ENCODE results near the gene VPS13A. TPM values are rescaled to one million over a fixed set of nuclear protein-coding genes. Genes with fewer than 3 reads are reported as not detected.

VPS13A gene
- total RNA-seq, 4 donors from 2014 or later, result 30.1 to 125 (median 46.2) TPM

DNA sequence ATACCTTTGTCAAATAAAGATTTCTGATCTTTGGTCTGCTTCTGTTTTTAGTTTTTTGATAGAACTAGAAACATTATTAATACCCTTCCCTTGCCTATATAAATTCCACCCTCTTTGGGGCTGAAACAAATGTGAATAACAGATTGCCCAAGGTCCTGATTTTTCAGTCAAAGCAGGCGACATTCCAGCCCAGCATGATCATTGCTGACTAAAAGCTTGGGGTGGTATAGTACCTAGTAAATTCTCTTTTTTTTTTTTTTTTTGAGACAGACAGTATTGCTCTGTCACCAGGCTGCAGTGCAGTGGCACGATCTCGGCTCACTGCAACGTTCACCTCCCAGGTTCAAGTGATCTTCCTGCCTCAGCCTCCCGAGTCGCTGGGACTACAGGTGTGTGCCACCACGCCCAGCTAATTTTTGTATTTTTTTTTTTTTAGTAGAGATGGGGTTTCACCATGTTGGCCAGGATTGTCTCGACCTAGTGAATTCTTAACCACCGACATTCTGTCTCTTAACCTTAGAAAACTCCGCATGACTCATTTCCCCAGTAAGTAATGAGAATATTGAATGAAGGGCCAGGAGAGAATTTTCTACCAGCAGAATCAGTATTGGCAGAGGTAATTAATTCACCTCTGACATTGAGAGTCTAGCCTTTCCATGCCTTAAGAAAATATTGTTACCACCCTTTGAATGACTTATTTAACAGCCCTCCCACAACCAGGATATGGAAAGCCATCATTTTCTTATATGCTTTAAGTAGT, 244.4 kb downstream of the VPS13A start:
- TF ChIP-seq EP300 (IDR thresholded peaks at IDR 0.05), result no peak
- TF ChIP-seq POLR2A (IDR thresholded peaks at IDR 0.05), result no peak
- TF ChIP-seq, protein P1, sequence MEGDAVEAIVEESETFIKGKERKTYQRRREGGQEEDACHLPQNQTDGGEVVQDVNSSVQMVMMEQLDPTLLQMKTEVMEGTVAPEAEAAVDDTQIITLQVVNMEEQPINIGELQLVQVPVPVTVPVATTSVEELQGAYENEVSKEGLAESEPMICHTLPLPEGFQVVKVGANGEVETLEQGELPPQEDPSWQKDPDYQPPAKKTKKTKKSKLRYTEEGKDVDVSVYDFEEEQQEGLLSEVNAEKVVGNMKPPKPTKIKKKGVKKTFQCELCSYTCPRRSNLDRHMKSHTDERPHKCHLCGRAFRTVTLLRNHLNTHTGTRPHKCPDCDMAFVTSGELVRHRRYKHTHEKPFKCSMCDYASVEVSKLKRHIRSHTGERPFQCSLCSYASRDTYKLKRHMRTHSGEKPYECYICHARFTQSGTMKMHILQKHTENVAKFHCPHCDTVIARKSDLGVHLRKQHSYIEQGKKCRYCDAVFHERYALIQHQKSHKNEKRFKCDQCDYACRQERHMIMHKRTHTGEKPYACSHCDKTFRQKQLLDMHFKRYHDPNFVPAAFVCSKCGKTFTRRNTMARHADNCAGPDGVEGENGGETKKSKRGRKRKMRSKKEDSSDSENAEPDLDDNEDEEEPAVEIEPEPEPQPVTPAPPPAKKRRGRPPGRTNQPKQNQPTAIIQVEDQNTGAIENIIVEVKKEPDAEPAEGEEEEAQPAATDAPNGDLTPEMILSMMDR (IDR thresholded peaks at IDR 0.05), result no peak
- no peak for TF ChIP-seq POLR2AphosphoS5 (IDR thresholded peaks at IDR 0.05)
- 93% methylated on average over 10 of the region's 10 CpGs for WGBS
- no peak overlapping the region for H3K27ac ChIP-seq
- no peaks in the 10 kb centered on the region for H3K36me3 ChIP-seq
- H3K4me3 ChIP-seq, result no peak overlapping the region
- DNase-seq (ENCODE audit: low spot score in 2 of 2), result no peak
- no peaks in the 10 kb centered on the region for H3K9me3 ChIP-seq
- H3K27me3 ChIP-seq, result no peaks in the 10 kb centered on the region
- H3K4me1 ChIP-seq, result no peaks in the 10 kb centered on the region

DNA sequence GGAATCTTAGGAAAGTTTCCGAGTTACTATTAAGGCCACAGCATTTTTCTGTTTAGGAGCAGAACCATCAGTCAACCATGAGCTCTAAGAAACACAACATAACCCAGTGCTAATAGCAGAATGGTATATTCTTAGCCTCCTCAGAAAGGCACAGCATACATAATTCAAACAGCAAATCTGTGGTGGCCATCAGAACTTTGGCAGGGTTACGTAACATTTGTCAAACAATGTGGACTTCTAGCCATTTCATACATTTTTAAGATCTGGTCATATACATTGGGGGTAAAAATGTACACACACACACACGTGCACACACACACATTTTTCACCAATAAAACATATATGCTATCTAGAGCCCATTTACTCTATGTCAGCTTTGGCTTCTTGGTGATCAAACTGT, 245.6 kb downstream of the VPS13A start:
- no peaks in the 10 kb centered on the region for H3K9me3 ChIP-seq
- H3K27ac ChIP-seq, result no peak overlapping the region
- H3K27me3 ChIP-seq, result no peaks in the 10 kb centered on the region
- no peaks in the 10 kb centered on the region for H3K36me3 ChIP-seq
- H3K4me3 ChIP-seq, result no peak overlapping the region
- WGBS, result 95% methylated on average over 3 of the region's 3 CpGs
- H3K4me1 ChIP-seq, result no peaks in the 10 kb centered on the region
- DNase-seq (ENCODE audit: low spot score in 2 of 2), result no peak
- no peak for TF ChIP-seq POLR2AphosphoS5 (IDR thresholded peaks at IDR 0.05)
- TF ChIP-seq, protein P1 (IDR thresholded peaks at IDR 0.05), result no peak
- no peak for TF ChIP-seq EP300 (IDR thresholded peaks at IDR 0.05)
- no peak for TF ChIP-seq POLR2A (IDR thresholded peaks at IDR 0.05)

DNA sequence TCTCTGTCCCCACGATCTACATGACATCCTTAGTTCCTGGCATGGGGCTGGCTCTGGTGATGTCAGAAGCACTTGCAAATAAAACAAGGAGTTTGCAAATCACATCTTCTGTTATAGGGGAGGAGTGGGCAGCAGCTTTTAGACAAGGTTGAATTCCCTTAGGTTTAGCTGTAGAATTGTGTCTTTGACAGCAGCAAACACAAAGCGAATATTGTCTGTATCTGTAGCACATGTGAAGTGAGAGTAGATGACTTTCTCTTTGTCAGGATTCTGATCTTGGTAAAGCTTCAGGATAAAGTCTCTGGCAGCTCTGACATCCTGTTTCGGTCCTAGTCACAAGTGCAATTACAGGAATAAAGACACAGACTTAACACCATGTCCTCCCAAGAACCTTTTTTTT, 246.5 kb downstream of the VPS13A start:
- no peak for DNase-seq (ENCODE audit: low spot score in 2 of 2)
- H3K27me3 ChIP-seq, result no peaks in the 10 kb centered on the region
- 83% methylated on average over 3 of the region's 3 CpGs for whole genome bisulfite sequencing
- no peak overlapping the region for H3K27ac ChIP-seq
- H3K36me3 ChIP-seq, result no peaks in the 10 kb centered on the region
- H3K4me1 ChIP-seq, result no peaks in the 10 kb centered on the region
- H3K4me3 ChIP-seq, result no peak overlapping the region
- TF ChIP-seq, protein P1 (IDR thresholded peaks at IDR 0.05), result no peak
- TF ChIP-seq POLR2AphosphoS5 (IDR thresholded peaks at IDR 0.05) (no peak), EP300 (IDR thresholded peaks at IDR 0.05) (no peak), POLR2A (IDR thresholded peaks at IDR 0.05) (no peak)
- H3K9me3 ChIP-seq, result no peaks in the 10 kb centered on the region

DNA sequence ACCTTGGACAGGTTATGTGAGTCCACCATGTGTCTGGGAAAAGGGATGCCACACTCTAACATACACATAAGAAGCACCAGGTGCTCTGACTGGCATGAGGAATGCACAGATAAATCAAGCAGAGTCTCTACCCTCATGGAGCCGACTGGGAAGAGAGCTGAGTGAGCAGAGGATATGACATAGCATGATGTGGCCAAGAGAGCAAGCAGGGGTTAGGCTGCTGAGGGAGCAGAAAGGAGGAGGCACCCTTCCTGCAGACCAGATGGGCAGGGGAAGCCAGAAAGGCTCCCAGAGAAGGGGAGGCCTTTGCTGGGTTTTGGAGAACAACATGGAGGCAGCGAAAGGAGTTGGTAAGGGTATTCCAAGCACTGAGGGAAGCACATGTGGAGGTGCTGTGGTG, 247.7 kb downstream of the VPS13A start:
- Histone ChIP-seq H3K4me1 (no peaks in the 10 kb centered on the region), H3K36me3 (no peaks in the 10 kb centered on the region), H3K9me3 (no peaks in the 10 kb centered on the region), H3K27ac (no peak overlapping the region), H3K27me3 (no peaks in the 10 kb centered on the region), H3K4me3 (no peak overlapping the region)
- 78% methylated on average over 2 of the region's 2 CpGs for WGBS
- TF ChIP-seq, protein P1 (IDR thresholded peaks at IDR 0.05), result no peak
- TF ChIP-seq EP300 (IDR thresholded peaks at IDR 0.05), result no peak
- no peak for TF ChIP-seq POLR2AphosphoS5 (IDR thresholded peaks at IDR 0.05)
- no peak for TF ChIP-seq POLR2A (IDR thresholded peaks at IDR 0.05)
- no peak for DNase-seq (ENCODE audit: low spot score in 2 of 2)

DNA sequence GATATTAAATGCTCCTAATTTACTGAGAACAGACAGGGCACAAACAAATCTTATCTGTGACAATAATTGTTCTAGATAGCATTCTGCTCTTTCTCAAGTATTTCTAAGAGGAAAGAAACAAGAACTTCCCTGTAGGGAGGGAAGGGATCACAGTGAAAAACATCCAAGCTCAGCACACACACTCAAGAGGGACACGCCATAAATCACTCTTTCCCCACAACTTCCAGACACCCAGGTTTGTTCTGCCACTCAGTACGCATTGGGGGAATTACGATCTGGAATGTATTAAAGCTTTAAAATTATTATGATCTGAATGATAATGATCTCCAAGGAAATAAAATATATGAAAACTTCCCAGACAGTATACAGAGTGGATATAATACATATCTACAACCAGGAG, 249.4 kb downstream of the VPS13A start:
- Histone ChIP-seq H3K4me1 (no peaks in the 10 kb centered on the region), H3K27ac (no peak overlapping the region), H3K27me3 (no peaks in the 10 kb centered on the region), H3K4me3 (no peak overlapping the region), H3K36me3 (no peaks in the 10 kb centered on the region), H3K9me3 (no peaks in the 10 kb centered on the region)
- WGBS, result 55% methylated on average over 3 of the region's 3 CpGs
- TF ChIP-seq, protein P1 (IDR thresholded peaks at IDR 0.05), result no peak
- TF ChIP-seq POLR2A (IDR thresholded peaks at IDR 0.05), result no peak
- no peak for TF ChIP-seq EP300 (IDR thresholded peaks at IDR 0.05)
- no peak for TF ChIP-seq POLR2AphosphoS5 (IDR thresholded peaks at IDR 0.05)
- DNase-seq (ENCODE audit: low spot score in 2 of 2), result no peak
